HEK293 (cell line): ENCODE results near the gene RASAL2.

ENCODE experiments used
- CTCF ChIA-PET: fragments of 350-600 bp; formaldehyde crosslinking; extraction: SDS; loops from one replicate; lab custom pipeline; 2021; ENCODE audit warnings: antibody characterized with exemption; lab: Yijun Ruan, JAX
- POLR2A ChIA-PET: fragments of 300-600 bp; formaldehyde crosslinking; extraction: SDS; loops from one replicate; lab custom pipeline; 2020; ENCODE audit warnings: antibody characterized with exemption, inconsistent platforms; lab: Yijun Ruan, JAX
- H3K27ac ChIP-seq: fragments of 200-500 bp; sonication (Bioruptor generic); 2 replicates; pipeline ENCODE4 v1.5.1; 2014; ENCODE audit warnings: low read depth, low read length, control low read depth, inconsistent platforms; ENCODE audit errors: extremely low read depth
- H3K36me3 ChIP-seq, 2 experiments: fragments of 200-500 bp in 1 of 2; sonication (Bioruptor generic) in 1 of 2; 1 replicate in 1 of 2; 2 replicates in 1 of 2; pipeline ENCODE4 v1.5.1; 2014 to 2017; ENCODE audit warnings: inconsistent platforms in 2 of 2, low read length in 2 of 2; ENCODE audit not compliant: control insufficient read depth in 2 of 2, insufficient read depth in 1 of 2
- H3K4me1 ChIP-seq: fragments of 200-500 bp; sonication (Bioruptor generic); 2 replicates; pipeline ENCODE4 v1.5.1; 2014; ENCODE audit warnings: mild to moderate bottlenecking, low read length, inconsistent platforms; ENCODE audit not compliant: control insufficient read depth, insufficient read depth
- H3K4me3 ChIP-seq: 2 replicates; pipeline ENCODE4 v1.5.1; 2011; ENCODE audit warnings: low read depth, mild to moderate bottlenecking, control low read depth, low read length, moderate library complexity
- H3K9me3 ChIP-seq: fragments of 200-500 bp; sonication (Bioruptor generic); 2 replicates; pipeline ENCODE4 v1.5.1; 2014; ENCODE audit warnings: low read depth, low read length, inconsistent platforms; ENCODE audit not compliant: control insufficient read depth, insufficient read depth
- GFI1B ChIP-seq: fragments of 450-650 bp; formaldehyde crosslinking; IDR thresholded peaks from 2 replicates; pipeline ENCODE4 v1.5.1; 2016; ENCODE audit warnings: missing biosample characterization, missing genetic modification characterization
- GLIS1 ChIP-seq: fragments of 450-650 bp; formaldehyde crosslinking; IDR thresholded peaks from 2 replicates; pipeline ENCODE4 v1.5.1; 2016; ENCODE audit warnings: missing biosample characterization, missing genetic modification characterization
- KLF9 ChIP-seq: fragments of 450-650 bp; formaldehyde crosslinking; IDR thresholded peaks from 2 replicates; pipeline ENCODE4 v1.5.1; 2016; ENCODE audit warnings: missing biosample characterization, missing genetic modification characterization, low read depth
- SALL2 ChIP-seq: fragments of 450-650 bp; formaldehyde crosslinking; IDR thresholded peaks from 2 replicates; pipeline ENCODE4 v1.5.0; 2017; ENCODE audit warnings: missing biosample characterization, mild to moderate bottlenecking, missing genetic modification characterization, borderline replicate concordance
- ZBTB44 ChIP-seq: fragments of 450-650 bp; IDR thresholded peaks from 2 replicates; pipeline ENCODE4 v1.5.1; 2018; ENCODE audit warnings: missing biosample characterization, mild to moderate bottlenecking, missing genetic modification characterization
- ZNF114 ChIP-seq: fragments of 450-650 bp; formaldehyde crosslinking; IDR thresholded peaks from 2 replicates; pipeline ENCODE4 v1.5.0; 2017; ENCODE audit warnings: missing biosample characterization, missing genetic modification characterization
- ZNF174 ChIP-seq: fragments of 450-650 bp; formaldehyde crosslinking; IDR thresholded peaks from 2 replicates; pipeline ENCODE4 v1.5.0; 2017; ENCODE audit warnings: missing biosample characterization, mild to moderate bottlenecking, missing genetic modification characterization
- ZNF19 ChIP-seq: fragments of 450-650 bp; formaldehyde crosslinking; IDR thresholded peaks from 2 replicates; pipeline ENCODE4; 2016; ENCODE audit warnings: missing biosample characterization, missing genetic modification characterization, low read depth
- ZNF23 ChIP-seq: fragments of 450-650 bp; formaldehyde crosslinking; IDR thresholded peaks from 2 replicates; pipeline ENCODE4 v1.5.1; 2016; ENCODE audit warnings: missing biosample characterization, missing genetic modification characterization, borderline replicate concordance
- ZNF248 ChIP-seq: fragments of 450-650 bp; formaldehyde crosslinking; IDR thresholded peaks from 2 replicates; pipeline ENCODE4 v1.5.1; 2017; ENCODE audit warnings: missing biosample characterization, missing genetic modification characterization
- ZNF311 ChIP-seq: fragments of 450-650 bp; formaldehyde crosslinking; IDR thresholded peaks from 2 replicates; pipeline ENCODE4 v1.5.1; 2017; ENCODE audit warnings: missing biosample characterization, missing genetic modification characterization, borderline replicate concordance
- ZNF394 ChIP-seq: fragments of 450-650 bp; formaldehyde crosslinking; IDR thresholded peaks from 2 replicates; pipeline ENCODE4 v1.5.1; 2016; ENCODE audit warnings: missing biosample characterization, missing genetic modification characterization, mild to moderate bottlenecking, moderate library complexity, borderline replicate concordance
- ZNF398 ChIP-seq: fragments of 450-650 bp; formaldehyde crosslinking; IDR thresholded peaks from 2 replicates; pipeline ENCODE4 v1.5.1; 2017; ENCODE audit warnings: missing biosample characterization, missing genetic modification characterization
- ZNF561 ChIP-seq: fragments of 450-650 bp; IDR thresholded peaks from 2 replicates; pipeline ENCODE4 v1.5.1; 2018; ENCODE audit warnings: missing biosample characterization, missing genetic modification characterization, borderline replicate concordance
- ZNF571 ChIP-seq: fragments of 450-650 bp; formaldehyde crosslinking; IDR thresholded peaks from 2 replicates; pipeline ENCODE4 v1.5.0; 2017; ENCODE audit warnings: missing biosample characterization, missing genetic modification characterization
- ZNF777 ChIP-seq: fragments of 450-650 bp; formaldehyde crosslinking; IDR thresholded peaks from 2 replicates; pipeline ENCODE4 v1.5.1; 2017; ENCODE audit warnings: missing biosample characterization, missing genetic modification characterization, borderline replicate concordance
- ZNF785 ChIP-seq: fragments of 450-650 bp; formaldehyde crosslinking; IDR thresholded peaks from 2 replicates; pipeline ENCODE4 v1.5.1; 2016; ENCODE audit warnings: missing biosample characterization, missing genetic modification characterization
- TF ChIP-seq, protein P1 (sequence below): fragments of 450-650 bp; formaldehyde crosslinking; IDR thresholded peaks from 2 replicates; pipeline ENCODE4 v1.5.1; 2016; ENCODE audit warnings: missing biosample characterization, missing genetic modification characterization
- TF ChIP-seq, protein P2 (sequence below): fragments of 450-650 bp; formaldehyde crosslinking; IDR thresholded peaks from 2 replicates; pipeline ENCODE4 v1.5.1; 2016; ENCODE audit warnings: missing biosample characterization, missing genetic modification characterization
- TF ChIP-seq, protein P3 (sequence below): fragments of 450-650 bp; formaldehyde crosslinking; IDR thresholded peaks from 2 replicates; pipeline ENCODE4 v1.5.1; 2017; ENCODE audit warnings: missing biosample characterization, missing genetic modification characterization

Gene RASAL2

DNA sequence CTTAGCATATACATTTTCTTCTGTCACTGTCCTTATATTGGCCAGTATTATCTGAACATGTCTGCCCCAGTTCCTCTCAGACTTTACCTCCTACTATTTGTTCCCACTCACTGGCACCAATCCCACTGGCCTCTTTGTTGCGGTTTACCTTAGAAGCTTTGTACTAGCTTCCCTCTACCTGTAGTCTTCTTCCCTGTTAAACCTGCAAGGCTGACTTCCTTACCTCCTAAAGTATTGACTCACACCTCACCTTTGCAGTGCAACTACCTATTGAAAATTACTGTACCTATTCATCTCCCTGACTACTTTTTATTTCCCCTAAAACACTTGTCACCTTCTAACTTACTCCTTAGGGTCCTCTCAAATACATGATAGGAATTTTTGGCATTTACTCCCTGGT is 291.8 kb downstream of the RASAL2 start:
- TF ChIP-seq ZNF398 (tag by site-specific recombination), result no peak
- TF ChIP-seq, protein P1, sequence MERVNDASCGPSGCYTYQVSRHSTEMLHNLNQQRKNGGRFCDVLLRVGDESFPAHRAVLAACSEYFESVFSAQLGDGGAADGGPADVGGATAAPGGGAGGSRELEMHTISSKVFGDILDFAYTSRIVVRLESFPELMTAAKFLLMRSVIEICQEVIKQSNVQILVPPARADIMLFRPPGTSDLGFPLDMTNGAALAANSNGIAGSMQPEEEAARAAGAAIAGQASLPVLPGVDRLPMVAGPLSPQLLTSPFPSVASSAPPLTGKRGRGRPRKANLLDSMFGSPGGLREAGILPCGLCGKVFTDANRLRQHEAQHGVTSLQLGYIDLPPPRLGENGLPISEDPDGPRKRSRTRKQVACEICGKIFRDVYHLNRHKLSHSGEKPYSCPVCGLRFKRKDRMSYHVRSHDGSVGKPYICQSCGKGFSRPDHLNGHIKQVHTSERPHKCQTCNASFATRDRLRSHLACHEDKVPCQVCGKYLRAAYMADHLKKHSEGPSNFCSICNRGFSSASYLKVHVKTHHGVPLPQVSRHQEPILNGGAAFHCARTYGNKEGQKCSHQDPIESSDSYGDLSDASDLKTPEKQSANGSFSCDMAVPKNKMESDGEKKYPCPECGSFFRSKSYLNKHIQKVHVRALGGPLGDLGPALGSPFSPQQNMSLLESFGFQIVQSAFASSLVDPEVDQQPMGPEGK (tag by site-specific recombination), result no peak
- no peak for TF ChIP-seq ZNF248 (tag by site-specific recombination)
- no peak for TF ChIP-seq ZNF394 (tag by site-specific recombination)
- no peak for TF ChIP-seq GLIS1 (tag by site-specific recombination)
- TF ChIP-seq, protein P2, sequence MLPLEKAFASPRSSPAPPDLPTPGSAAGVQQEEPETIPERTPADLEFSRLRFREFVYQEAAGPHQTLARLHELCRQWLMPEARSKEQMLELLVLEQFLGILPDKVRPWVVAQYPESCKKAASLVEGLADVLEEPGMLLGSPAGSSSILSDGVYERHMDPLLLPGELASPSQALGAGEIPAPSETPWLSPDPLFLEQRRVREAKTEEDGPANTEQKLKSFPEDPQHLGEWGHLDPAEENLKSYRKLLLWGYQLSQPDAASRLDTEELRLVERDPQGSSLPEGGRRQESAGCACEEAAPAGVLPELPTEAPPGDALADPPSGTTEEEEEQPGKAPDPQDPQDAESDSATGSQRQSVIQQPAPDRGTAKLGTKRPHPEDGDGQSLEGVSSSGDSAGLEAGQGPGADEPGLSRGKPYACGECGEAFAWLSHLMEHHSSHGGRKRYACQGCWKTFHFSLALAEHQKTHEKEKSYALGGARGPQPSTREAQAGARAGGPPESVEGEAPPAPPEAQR (tag by site-specific recombination), result no peak
- TF ChIP-seq, protein P3, sequence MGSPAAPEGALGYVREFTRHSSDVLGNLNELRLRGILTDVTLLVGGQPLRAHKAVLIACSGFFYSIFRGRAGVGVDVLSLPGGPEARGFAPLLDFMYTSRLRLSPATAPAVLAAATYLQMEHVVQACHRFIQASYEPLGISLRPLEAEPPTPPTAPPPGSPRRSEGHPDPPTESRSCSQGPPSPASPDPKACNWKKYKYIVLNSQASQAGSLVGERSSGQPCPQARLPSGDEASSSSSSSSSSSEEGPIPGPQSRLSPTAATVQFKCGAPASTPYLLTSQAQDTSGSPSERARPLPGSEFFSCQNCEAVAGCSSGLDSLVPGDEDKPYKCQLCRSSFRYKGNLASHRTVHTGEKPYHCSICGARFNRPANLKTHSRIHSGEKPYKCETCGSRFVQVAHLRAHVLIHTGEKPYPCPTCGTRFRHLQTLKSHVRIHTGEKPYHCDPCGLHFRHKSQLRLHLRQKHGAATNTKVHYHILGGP (tag by site-specific recombination), result no peak
- no peak for TF ChIP-seq ZNF311 (tag by site-specific recombination)
- no peak for TF ChIP-seq ZNF571 (tag by site-specific recombination)
- no peak for TF ChIP-seq ZNF561 (tag by site-specific recombination)
- TF ChIP-seq ZNF785, result no peak
- no peak for TF ChIP-seq ZBTB44 (tag by site-specific recombination)
- TF ChIP-seq GFI1B (tag by site-specific recombination), result no peak
- TF ChIP-seq ZNF19, result no peak
- no peak for TF ChIP-seq ZNF174 (tag by site-specific recombination)
- TF ChIP-seq ZNF777, result no peak
- TF ChIP-seq ZNF114, result no peak
- TF ChIP-seq SALL2 (tag by site-specific recombination), result no peak
- TF ChIP-seq ZNF23 (tag by site-specific recombination), result no peak
- TF ChIP-seq KLF9 (tag by site-specific recombination), result no peak
- CTCF ChIA-PET, result interaction anchor here (1.4 kb wide), 1 partner anchor 115 kb away, joined by 7 read pairs; no protein-coding TSS in a partner anchor
- H3K4me1 ChIP-seq, result peaks cover 9% of the 10 kb centered on the region; the same call in 1 of the 2 replicates
- no peak overlapping the region for H3K27ac ChIP-seq
- POLR2A ChIA-PET, result no interaction called here
- no peaks in the 10 kb centered on the region for H3K9me3 ChIP-seq
- H3K36me3 ChIP-seq, result no peaks in the 10 kb centered on the region
- no peak overlapping the region for H3K4me3 ChIP-seq
